ENCODE results near the gene RNF41. TPM values are rescaled to one million over a fixed set of nuclear protein-coding genes. Genes with fewer than 3 reads are reported as not detected.

RNF41 gene
- total and polyA plus RNA-seq, 2 experiments from 2014 or later, result 39.4 to 125 TPM

GRCh38 chr12:56247923-56248322 lies 26.2 kb upstream of the RNF41 start:
- DNase-seq, result no peak
- H3F3A ChIP-seq (ENCODE audit: insufficient read depth), result 0 out of 2 replicates have a peak, but pooled peaks cover 4% of the 10 kb centered on the region
- H3K9ac ChIP-seq, result no peak overlapping the region
- no peak overlapping the region for H3K4me2 ChIP-seq (ENCODE audit: unreplicated experiment)
- H3K79me2 ChIP-seq (ENCODE audit: insufficient read depth), result peaks cover 36% of the 10 kb centered on the region
- in situ Hi-C loops (cut with MboI), result no loop called here
- H3K4me3 ChIP-seq, result no peak overlapping the region
- 0 out of 2 replicates have a peak, but pooled peaks cover 9% of the 10 kb centered on the region for H3K4me1 ChIP-seq (ENCODE audit: insufficient read depth)
- WGBS, 2 experiments (ENCODE audit: low coverage in 1 of 2, low lambda C conversion rate in 2 of 2, missing lambda C conversion rate in 2 of 2), result 91 to 94% methylated on average over 16 of the region's 16 CpGs
- no peaks in the 10 kb centered on the region for H3K9me3 ChIP-seq (ENCODE audit: low read depth)
- no peak overlapping the region for H3K27ac ChIP-seq
- H3K9me2 ChIP-seq (ENCODE audit: insufficient read depth), result no peaks in the 10 kb centered on the region
- H2AFZ ChIP-seq, result no peak overlapping the region
- H3K36me3 ChIP-seq (ENCODE audit: low read depth), result peaks cover 64% of the 10 kb centered on the region
- no peaks in the 10 kb centered on the region for H3K27me3 ChIP-seq (replicated peaks; ENCODE audit: insufficient read depth)
- TF ChIP-seq EZH2 (IDR thresholded peaks at IDR 0.05; ENCODE audit: insufficient read depth, poor library complexity, severe bottlenecking), result no peak
- no peak for TF ChIP-seq EZH2phosphoT487 (IDR thresholded peaks at IDR 0.05; ENCODE audit: insufficient read depth, low read depth)
- no peaks in the 10 kb centered on the region for H4K20me1 ChIP-seq (ENCODE audit: insufficient read depth)

GRCh38 chr12:56244494-56244893 lies 22.8 kb upstream of the RNF41 start:
- Histone ChIP-seq H3K27me3 (replicated peaks; ENCODE audit: insufficient read depth) (no peaks in the 10 kb centered on the region), H3K9me2 (ENCODE audit: insufficient read depth) (no peaks in the 10 kb centered on the region), H3K4me3 (no peak overlapping the region), H3K9ac (no peak overlapping the region), H3K9me3 (ENCODE audit: low read depth) (no peaks in the 10 kb centered on the region), H3K36me3 (ENCODE audit: low read depth) (peaks cover 52% of the 10 kb centered on the region), H3K27ac (no peak overlapping the region), H4K20me1 (ENCODE audit: insufficient read depth) (no peaks in the 10 kb centered on the region), H3K79me2 (ENCODE audit: insufficient read depth) (peaks cover 12% of the 10 kb centered on the region; the same call in 1 of the 2 replicates), H2AFZ (no peak overlapping the region), H3F3A (ENCODE audit: insufficient read depth) (no peaks in the 10 kb centered on the region), H3K4me2 (ENCODE audit: unreplicated experiment) (no peak overlapping the region), H3K4me1 (ENCODE audit: insufficient read depth) (0 out of 2 replicates have a peak, but pooled peaks cover 9% of the 10 kb centered on the region)
- DNase-seq, result no peak
- in situ Hi-C loops (cut with MboI), result no loop called here
- TF ChIP-seq EZH2phosphoT487 (IDR thresholded peaks at IDR 0.05; ENCODE audit: insufficient read depth, low read depth), result no peak
- TF ChIP-seq EZH2 (IDR thresholded peaks at IDR 0.05; ENCODE audit: insufficient read depth, poor library complexity, severe bottlenecking), result no peak
- WGBS, 2 experiments (ENCODE audit: low coverage in 1 of 2, low lambda C conversion rate in 2 of 2, missing lambda C conversion rate in 2 of 2), result 95 to 97% methylated on average over 14 of the region's 14 CpGs

GRCh38 chr12:56243731-56244181 lies 22.0 kb upstream of the RNF41 start:
- Histone ChIP-seq H3F3A (ENCODE audit: insufficient read depth) (0 out of 2 replicates have a peak, but pooled peaks cover 3% of the 10 kb centered on the region), H3K4me2 (ENCODE audit: unreplicated experiment) (no peak overlapping the region), H3K4me1 (ENCODE audit: insufficient read depth) (0 out of 2 replicates have a peak, but pooled peaks cover 9% of the 10 kb centered on the region), H3K27ac (no peak overlapping the region; the same call in 1 of the 2 replicates), H3K4me3 (no peak overlapping the region), H2AFZ (no peak overlapping the region), H3K9me2 (ENCODE audit: insufficient read depth) (no peaks in the 10 kb centered on the region), H3K36me3 (ENCODE audit: low read depth) (peaks cover 47% of the 10 kb centered on the region), H3K9me3 (ENCODE audit: low read depth) (no peaks in the 10 kb centered on the region), H3K79me2 (ENCODE audit: insufficient read depth) (0 out of 2 replicates have a peak, but pooled peaks cover 6% of the 10 kb centered on the region), H3K9ac (0 out of 2 replicates have a peak overlapping the region, but pooled peaks have one; percentile 26), H4K20me1 (ENCODE audit: insufficient read depth) (no peaks in the 10 kb centered on the region), H3K27me3 (replicated peaks; ENCODE audit: insufficient read depth) (no peaks in the 10 kb centered on the region)
- TF ChIP-seq EZH2phosphoT487 (IDR thresholded peaks at IDR 0.05; ENCODE audit: insufficient read depth, low read depth) (no peak), EZH2 (IDR thresholded peaks at IDR 0.05; ENCODE audit: insufficient read depth, poor library complexity, severe bottlenecking) (no peak)
- peak; percentile 44 for DNase-seq
- WGBS, 2 experiments (ENCODE audit: low coverage in 1 of 2, low lambda C conversion rate in 2 of 2, missing lambda C conversion rate in 2 of 2), result 55 to 57% methylated on average over 3 of the region's 3 CpGs
- in situ Hi-C loops (cut with MboI), result no loop called here

GRCh38 chr12:56242986-56243385 lies 21.3 kb upstream of the RNF41 start:
- H3F3A ChIP-seq (ENCODE audit: insufficient read depth), result 0 out of 2 replicates have a peak, but pooled peaks cover 5% of the 10 kb centered on the region
- no peak for DNase-seq

More at GRCh38 chr12:56242986-56243385, 21.3 kb upstream of the RNF41 start:
- no peaks in the 10 kb centered on the region for H3K9me2 ChIP-seq (ENCODE audit: insufficient read depth)
- TF ChIP-seq EZH2 (IDR thresholded peaks at IDR 0.05; ENCODE audit: insufficient read depth, poor library complexity, severe bottlenecking), result no peak
- no peak for TF ChIP-seq EZH2phosphoT487 (IDR thresholded peaks at IDR 0.05; ENCODE audit: insufficient read depth, low read depth)
- H3K4me1 ChIP-seq (ENCODE audit: insufficient read depth), result 0 out of 2 replicates have a peak, but pooled peaks cover 9% of the 10 kb centered on the region
- H3K79me2 ChIP-seq (ENCODE audit: insufficient read depth), result no peaks in the 10 kb centered on the region
- H3K36me3 ChIP-seq (ENCODE audit: low read depth), result peaks cover 41% of the 10 kb centered on the region
- no peaks in the 10 kb centered on the region for H4K20me1 ChIP-seq (ENCODE audit: insufficient read depth)
- in situ Hi-C loops (cut with MboI), result no loop called here
- WGBS, 2 experiments (ENCODE audit: low coverage in 1 of 2, low lambda C conversion rate in 2 of 2, missing lambda C conversion rate in 2 of 2), result 90 to 92% methylated on average over 13 of the region's 13 CpGs
- H2AFZ ChIP-seq, result no peak overlapping the region
- H3K9ac ChIP-seq, result no peak overlapping the region
- no peak overlapping the region for H3K27ac ChIP-seq
- no peak overlapping the region for H3K4me2 ChIP-seq (ENCODE audit: unreplicated experiment)
- no peaks in the 10 kb centered on the region for H3K27me3 ChIP-seq (replicated peaks; ENCODE audit: insufficient read depth)
- H3K4me3 ChIP-seq, result no peak overlapping the region
- H3K9me3 ChIP-seq (ENCODE audit: low read depth), result no peaks in the 10 kb centered on the region

All from GM23248 (cell line).